RWPE1 (cell line): ENCODE measurements around the gene FIGNL2.
A peak's percentile ranks its signal among the peaks of the same experiment; 100 is the strongest.
"Not testable (repeated sequence)": the region's sequence is repeated elsewhere in the genome, so short reads cannot be mapped to it uniquely, and the experiment has no call there.

Source experiments
- CTCF ChIA-PET: fragments of 350-600 bp; sonication (Branson Sonifier 250); formaldehyde crosslinking; extraction: SDS; loops from one replicate; lab custom pipeline; 2021; lab: Yijun Ruan, JAX
- POLR2A ChIA-PET: fragments of 400-600 bp; formaldehyde crosslinking; extraction: SDS; loops from one replicate; lab custom pipeline; 2020; ENCODE audit warnings: antibody characterized with exemption; ENCODE audit not compliant: low non-redundant PET; lab: Yijun Ruan, JAX
- DNase-seq: peaks from one replicate; pipeline ENCODE4 v3.0.0; 2012; ENCODE audit warnings: low spot score
- H3K27ac ChIP-seq: fragments of 450-650 bp; 2 replicates; pipeline ENCODE4 v1.5.1; 2017
- TF ChIP-seq, protein P1 (sequence below): fragments of 450-650 bp; conservative IDR thresholded peaks from 2 replicates; pipeline ENCODE4 v1.5.1; 2017; ENCODE audit warnings: low read depth, mild to moderate bottlenecking

The FIGNL2 gene

DNA sequence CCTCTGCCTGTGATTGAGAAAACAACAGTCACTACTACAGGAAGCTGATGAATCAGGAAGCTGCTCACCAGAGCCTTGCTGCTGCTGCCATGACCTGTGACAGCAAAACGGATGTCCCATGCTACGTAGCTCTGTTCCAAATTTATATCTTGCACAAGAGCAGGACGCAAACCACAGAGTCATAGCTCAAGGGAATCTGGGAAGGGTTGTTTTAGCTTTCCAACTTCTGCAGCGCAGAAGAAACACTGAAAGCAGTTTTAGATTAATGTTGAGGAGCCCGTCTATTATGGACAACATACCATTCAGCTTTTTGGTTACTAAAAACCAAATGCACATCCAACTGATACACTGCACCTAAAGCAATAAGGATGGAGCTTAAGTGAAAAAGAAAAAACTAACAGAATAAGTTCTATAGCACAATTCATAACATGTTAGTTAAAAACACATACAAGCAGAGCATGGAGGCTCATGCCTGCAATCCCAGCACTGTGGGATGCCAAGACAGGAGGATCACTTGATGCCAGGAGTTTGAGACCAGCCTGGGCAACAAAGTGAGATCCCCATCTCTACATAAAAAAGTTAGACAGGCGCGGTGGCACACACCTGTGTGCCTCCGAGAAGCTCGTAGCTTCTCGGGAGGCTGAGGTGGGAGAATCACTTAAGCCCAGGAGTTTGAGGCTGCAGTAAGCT lies 37.6 kb upstream of the FIGNL2 start:
- POLR2A ChIA-PET = no interaction called here
- TF ChIP-seq, protein P1, sequence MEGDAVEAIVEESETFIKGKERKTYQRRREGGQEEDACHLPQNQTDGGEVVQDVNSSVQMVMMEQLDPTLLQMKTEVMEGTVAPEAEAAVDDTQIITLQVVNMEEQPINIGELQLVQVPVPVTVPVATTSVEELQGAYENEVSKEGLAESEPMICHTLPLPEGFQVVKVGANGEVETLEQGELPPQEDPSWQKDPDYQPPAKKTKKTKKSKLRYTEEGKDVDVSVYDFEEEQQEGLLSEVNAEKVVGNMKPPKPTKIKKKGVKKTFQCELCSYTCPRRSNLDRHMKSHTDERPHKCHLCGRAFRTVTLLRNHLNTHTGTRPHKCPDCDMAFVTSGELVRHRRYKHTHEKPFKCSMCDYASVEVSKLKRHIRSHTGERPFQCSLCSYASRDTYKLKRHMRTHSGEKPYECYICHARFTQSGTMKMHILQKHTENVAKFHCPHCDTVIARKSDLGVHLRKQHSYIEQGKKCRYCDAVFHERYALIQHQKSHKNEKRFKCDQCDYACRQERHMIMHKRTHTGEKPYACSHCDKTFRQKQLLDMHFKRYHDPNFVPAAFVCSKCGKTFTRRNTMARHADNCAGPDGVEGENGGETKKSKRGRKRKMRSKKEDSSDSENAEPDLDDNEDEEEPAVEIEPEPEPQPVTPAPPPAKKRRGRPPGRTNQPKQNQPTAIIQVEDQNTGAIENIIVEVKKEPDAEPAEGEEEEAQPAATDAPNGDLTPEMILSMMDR = no peak
- CTCF ChIA-PET = interaction anchor here (1.0 to 1.2 kb wide), 3 partner anchors 11 to 107 kb away, joined by 3 to 4 read pairs (median 3); no protein-coding TSS in a partner anchor
- DNase-seq = peak; percentile 55
- no peak overlapping the region for H3K27ac ChIP-seq

- DNase-seq, H3K27ac ChIP-seq, POLR2A ChIA-PET: not testable (repeated sequence)
- CTCF ChIA-PET = interaction anchor here (1.1 to 1.2 kb wide), 2 partner anchors 85 to 108 kb away, joined by 3 read pairs; no protein-coding TSS in a partner anchor
Observed at GRCh38 chr12:51885294-51886020, 36.9 kb upstream of the FIGNL2 start.

DNA sequence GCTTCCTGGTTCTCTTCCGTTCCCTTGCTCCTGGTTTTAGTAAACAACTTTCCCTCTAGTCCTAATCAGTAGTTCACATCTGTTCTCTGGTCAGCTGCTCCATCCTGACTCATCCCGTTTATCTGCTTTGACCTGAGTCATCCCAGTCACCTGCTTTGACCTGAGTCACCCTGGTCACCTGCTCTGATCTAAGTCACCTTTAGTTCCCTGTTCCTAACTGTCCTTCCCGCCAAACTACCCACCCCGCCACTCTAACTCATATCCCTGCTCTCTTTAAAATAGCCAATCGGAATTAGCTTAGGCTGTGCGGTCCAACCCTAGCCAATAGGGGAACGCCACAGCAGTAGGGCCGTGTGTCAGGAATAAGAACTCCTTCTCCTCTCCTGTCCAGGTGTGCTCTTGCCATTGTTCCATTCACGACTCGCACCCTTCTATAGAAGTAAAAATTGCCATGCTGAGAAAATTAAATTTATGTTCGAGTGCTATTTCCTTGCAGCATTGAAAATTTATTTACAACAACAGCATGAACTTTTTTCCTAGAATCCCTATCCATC lies 36.2 kb upstream of the FIGNL2 start:
- no peak overlapping the region for H3K27ac ChIP-seq
- ChIA-PET CTCF (no interaction called here), POLR2A (no interaction called here)
- TF ChIP-seq, protein P1 = no peak
- peak; percentile 32 for DNase-seq

GRCh38 chr12:51883998-51884675 lies 35.6 kb upstream of the FIGNL2 start:
- H3K27ac ChIP-seq = no peak overlapping the region
- TF ChIP-seq, protein P1 = no peak
- ChIA-PET POLR2A (no interaction called here), CTCF (no interaction called here)
- no peak for DNase-seq

DNA sequence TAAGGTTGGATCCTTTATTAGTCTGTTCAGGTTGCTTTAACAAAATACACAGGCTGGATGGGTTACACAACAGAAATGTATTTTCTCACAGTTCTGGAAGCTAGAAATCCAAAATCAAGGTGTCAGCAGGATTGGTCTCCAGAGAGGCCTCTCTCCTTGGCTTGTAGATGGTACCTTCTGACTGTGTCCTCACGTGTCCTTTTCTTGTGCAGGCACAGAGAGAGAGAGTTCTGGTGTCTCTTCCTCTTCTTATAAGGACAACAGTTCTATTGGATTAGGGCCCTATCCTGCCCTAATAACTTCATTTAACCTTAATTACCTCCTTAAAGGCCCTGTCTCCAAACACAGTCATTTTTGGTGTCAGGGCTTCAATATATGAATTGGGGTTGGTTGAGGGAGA lies 34.8 kb upstream of the FIGNL2 start:
- ChIA-PET POLR2A (no interaction called here), CTCF (no interaction called here)
- TF ChIP-seq, protein P1 = no peak
- DNase-seq = no peak
- H3K27ac ChIP-seq = no peak overlapping the region

DNA sequence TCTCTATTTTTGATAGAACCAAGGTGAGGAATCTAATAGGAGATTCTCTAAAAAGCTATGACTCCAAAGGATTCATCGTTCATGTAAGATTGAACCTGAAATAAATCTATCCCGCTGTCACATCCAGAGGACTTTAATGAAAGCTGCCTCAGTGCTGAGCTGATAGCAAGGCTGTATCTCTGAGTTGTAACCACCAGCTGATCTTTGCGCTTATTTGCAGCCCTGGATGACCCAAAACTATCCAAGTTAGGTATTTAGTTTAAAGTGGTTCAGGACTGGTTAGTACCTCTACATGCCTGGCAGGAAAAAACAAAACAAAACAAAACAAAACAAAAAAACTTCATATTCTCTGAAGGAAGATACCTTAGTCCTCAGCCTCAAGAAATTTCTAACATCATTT lies 30.6 kb upstream of the FIGNL2 start:
- DNase-seq = no peak

More for the DNA sequence above, 30.6 kb upstream of the FIGNL2 start:
- CTCF ChIA-PET = no interaction called here
- TF ChIP-seq, protein P1 = no peak
- POLR2A ChIA-PET = interaction anchor here (0.5 kb wide), 1 partner anchor 24 kb away, joined by 3 read pairs; no protein-coding TSS in a partner anchor
- no peak overlapping the region for H3K27ac ChIP-seq
